GM21529 (cell line): Measurements from ENCODE around the gene GPRIN1.
"Not testable (repeated sequence)": the region's sequence is repeated elsewhere in the genome, so short reads cannot be mapped to it uniquely, and the experiment has no call there.

Experiments used
- ATAC-seq: cut with Tn5 transposase; IDR thresholded peaks from one replicate; pipeline ENCODE4 v1.9.1; 2021; ENCODE audit not compliant: unreplicated experiment

GPRIN1 gene

GRCh38 chr5:176575488-176576422 lies 34.2 kb downstream of the GPRIN1 start:
- no peak for ATAC-seq

GRCh38 chr5:176575066-176575465 lies 34.9 kb downstream of the GPRIN1 start:
- no peak for ATAC-seq

GRCh38 chr5:176574297-176574591 lies 35.7 kb downstream of the GPRIN1 start:
- no peak for ATAC-seq

- no peak for ATAC-seq
These were observed 36.2 kb downstream of the GPRIN1 start for GRCh38 chr5:176573564-176574296.

- no peak for ATAC-seq
These were observed 39.9 kb downstream of the GPRIN1 start for GRCh38 chr5:176570044-176570443.

- ATAC-seq, result no peak
These were observed 41.3 kb downstream of the GPRIN1 start for GRCh38 chr5:176568657-176569056.

- ATAC-seq, result no peak
These were observed 44.1 kb downstream of the GPRIN1 start for GRCh38 chr5:176565760-176566288.

- ATAC-seq, result no peak
These were observed 46.0 kb downstream of the GPRIN1 start for GRCh38 chr5:176564002-176564401.

GRCh38 chr5:176562189-176562588 lies 47.8 kb downstream of the GPRIN1 start:
- no peak for ATAC-seq

- no peak for ATAC-seq
These were observed 48.7 kb downstream of the GPRIN1 start for GRCh38 chr5:176561259-176561658.

- no peak for ATAC-seq
These were observed 49.6 kb downstream of the GPRIN1 start for GRCh38 chr5:176560364-176560763.

GRCh38 chr5:176559683-176560082 lies 50.3 kb downstream of the GPRIN1 start:
- no peak for ATAC-seq

GRCh38 chr5:176557846-176558245 lies 52.1 kb downstream of the GPRIN1 start:
- no peak for ATAC-seq

GRCh38 chr5:176553260-176554085 lies 56.5 kb downstream of the GPRIN1 start:
- ATAC-seq, result no peak

GRCh38 chr5:176552332-176552869 lies 57.6 kb downstream of the GPRIN1 start:
- no peak for ATAC-seq

GRCh38 chr5:176550937-176551336 lies 59.0 kb downstream of the GPRIN1 start:
- not testable (repeated sequence) for ATAC-seq

- ATAC-seq, result peak; percentile 47
These were observed 59.6 kb downstream of the GPRIN1 start for GRCh38 chr5:176550275-176550831.

GRCh38 chr5:176549871-176550270 lies 60.1 kb downstream of the GPRIN1 start:
- ATAC-seq, result no peak

- no peak for ATAC-seq
These were observed 61.0 kb downstream of the GPRIN1 start, which contains the start of gene CDHR2 for GRCh38 chr5:176548967-176549444. CDHR2 (plus strand) TSS chr5:176549342; CDS start chr5:176565353, 16,011 bp downstream.

GRCh38 chr5:176547802-176548201 lies 62.2 kb downstream of the GPRIN1 start:
- ATAC-seq, result no peak
